SK-N-MC (cell line): Measurements from ENCODE around the gene CMA1.

Experiments
- EZH2 ChIP-seq: fragments of 200-600 bp; sonication (generic); IDR thresholded peaks from one replicate; pipeline ENCODE4 v1.6.1; 2017; ENCODE audit warnings: antibody characterized with exemption
- POLR2AphosphoS5 ChIP-seq: IDR thresholded peaks from 2 replicates; pipeline ENCODE4 v1.6.1; 2012; ENCODE audit warnings: mild to moderate bottlenecking, low read depth, low read length, borderline replicate concordance

- TF ChIP-seq POLR2AphosphoS5 (no peak), EZH2 (no peak)
Observed at GRCh38 chr14:24506443-24506842, 1.6 kb downstream of the CMA1 start.
